C4-2B (cell line): ENCODE data around the gene GABRE.

Experiments used
- CTCF ChIP-seq: fragments of 450-650 bp; conservative IDR thresholded peaks from 2 replicates; pipeline ENCODE4 v1.5.1; 2017; ENCODE audit warnings: mild to moderate bottlenecking
- ZFX ChIP-seq: fragments of 450-650 bp; IDR thresholded peaks from 2 replicates; pipeline ENCODE4 v1.6.1; 2017

DNA sequence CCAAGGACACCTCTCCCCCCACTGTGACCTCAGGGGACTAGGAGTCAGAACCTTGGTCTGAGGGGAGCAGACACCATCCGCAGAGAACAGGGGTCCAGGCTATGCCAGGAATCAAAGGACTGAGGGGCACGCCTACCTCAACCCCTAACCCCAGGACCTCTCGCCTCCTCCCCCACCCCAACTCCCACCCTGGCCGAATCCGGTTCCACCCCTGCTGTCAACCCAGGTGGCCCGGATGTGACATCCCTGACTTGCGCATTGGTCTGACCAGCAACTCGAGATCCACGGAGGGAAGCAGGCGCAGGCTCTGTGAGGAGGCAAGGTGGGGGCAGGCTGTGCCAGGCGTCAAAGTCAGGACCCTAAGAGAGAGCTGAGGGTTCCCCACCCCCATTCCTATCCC is 62.3 kb downstream of the GABRE start:
- TF ChIP-seq CTCF (no peak), ZFX (no peak)
